ENCODE measurements around the gene SLC44A5. TPM values are rescaled to one million over a fixed set of nuclear protein-coding genes. Genes with fewer than 3 reads are reported as not detected.
"Not testable (repeated sequence)": the region's sequence is repeated elsewhere in the genome, so short reads cannot be mapped to it uniquely, and the experiment has no call there.

SLC44A5 gene
- total RNA-seq, 1 experiment from 2014 or later = 2.8 TPM

DNA sequence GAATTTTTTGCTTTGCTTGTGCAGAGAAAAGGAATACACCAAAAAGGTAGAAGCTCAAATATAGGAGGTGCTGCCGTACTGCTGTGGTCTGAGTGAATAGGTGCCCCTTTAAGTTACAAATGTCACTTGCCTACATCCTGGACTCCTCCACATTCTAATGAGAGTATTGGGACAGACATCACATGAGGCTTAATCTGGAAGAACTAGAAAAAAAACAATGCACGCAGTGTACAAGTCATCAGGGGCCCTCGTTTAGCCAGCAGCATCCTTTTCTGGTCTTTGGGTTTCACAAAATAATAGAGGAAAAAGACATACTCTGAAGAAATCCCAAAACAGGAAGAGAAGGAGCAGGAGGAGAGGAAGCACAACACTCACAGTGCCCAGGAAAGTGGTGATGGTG, 89.3 kb downstream of the SLC44A5 start:
- DNase-seq (ENCODE audit: low spot score) = no peak

DNA sequence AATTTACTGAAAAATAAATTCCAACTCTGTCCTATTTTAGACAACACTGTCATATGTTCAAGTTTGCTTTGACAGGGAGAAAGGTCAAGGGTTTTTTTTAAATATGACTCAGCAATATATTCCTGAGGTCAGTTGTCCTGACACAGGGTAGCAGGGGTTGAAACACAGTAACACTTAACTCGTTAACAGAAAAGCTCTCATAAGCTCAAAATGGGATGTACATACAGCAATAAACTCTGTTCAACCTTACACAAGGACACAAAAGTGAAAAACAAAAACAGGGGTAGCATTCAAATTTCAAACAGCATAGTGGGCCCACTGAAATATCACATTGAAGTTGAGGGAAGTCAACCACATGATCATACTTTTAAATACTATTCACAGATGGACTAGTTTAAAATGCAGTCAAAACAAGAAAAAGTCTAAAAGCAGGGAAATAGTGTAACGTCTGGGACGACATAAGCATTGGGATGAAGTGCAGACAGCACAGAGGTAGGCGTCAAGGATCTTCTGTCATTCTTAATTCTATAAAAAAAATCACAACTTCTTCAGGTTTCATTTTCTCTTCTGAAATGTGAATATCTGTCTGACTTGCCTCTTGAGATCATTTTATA, 89.9 kb downstream of the SLC44A5 start:
- no peak for DNase-seq (ENCODE audit: low spot score)

- no peak for DNase-seq (ENCODE audit: low spot score)
These were observed 91.1 kb downstream of the SLC44A5 start for GRCh38 chr1:75519651-75520427.

DNA sequence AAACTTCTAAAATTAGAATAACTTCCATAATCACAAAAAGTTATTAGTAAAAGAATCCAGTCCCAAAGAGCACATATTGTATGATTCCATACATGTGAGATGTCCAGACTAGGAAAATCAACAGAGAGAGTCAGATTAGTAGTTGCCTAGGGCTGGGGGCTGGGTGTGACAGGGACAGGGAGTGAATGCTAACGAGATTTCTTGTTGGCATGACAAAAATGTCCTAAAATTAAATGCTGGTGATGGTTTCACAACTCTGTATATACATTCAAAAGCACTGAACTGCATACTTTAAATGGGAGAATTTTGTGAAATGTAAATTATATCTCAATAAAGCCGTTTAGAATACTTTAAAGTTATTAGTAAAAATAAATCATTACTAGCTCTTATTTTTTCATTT, 92.2 kb downstream of the SLC44A5 start:
- DNase-seq (ENCODE audit: low spot score) = no peak

DNA sequence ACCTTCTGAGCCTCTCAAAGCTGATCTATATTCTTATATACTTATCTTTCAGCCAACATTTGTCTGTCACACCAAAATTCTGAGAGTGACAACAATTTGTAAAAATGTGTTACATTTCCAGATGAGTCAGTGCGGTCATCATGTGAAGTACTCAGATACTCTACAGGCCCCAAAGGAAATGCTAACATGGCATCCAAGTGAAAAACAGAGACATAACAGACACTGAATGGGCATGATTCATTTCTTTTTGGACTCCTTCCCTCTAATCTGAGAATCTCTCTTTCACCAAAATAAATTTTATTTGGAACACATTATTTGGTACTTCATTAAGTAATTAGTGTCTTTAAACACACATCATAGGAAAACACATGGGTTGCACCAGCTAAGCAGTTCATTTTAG, 96.6 kb downstream of the SLC44A5 start:
- DNase-seq (ENCODE audit: low spot score) = no peak

- DNase-seq (ENCODE audit: low spot score) = no peak
These were observed 103.9 kb downstream of the SLC44A5 start for GRCh38 chr1:75506976-75507375.

DNA sequence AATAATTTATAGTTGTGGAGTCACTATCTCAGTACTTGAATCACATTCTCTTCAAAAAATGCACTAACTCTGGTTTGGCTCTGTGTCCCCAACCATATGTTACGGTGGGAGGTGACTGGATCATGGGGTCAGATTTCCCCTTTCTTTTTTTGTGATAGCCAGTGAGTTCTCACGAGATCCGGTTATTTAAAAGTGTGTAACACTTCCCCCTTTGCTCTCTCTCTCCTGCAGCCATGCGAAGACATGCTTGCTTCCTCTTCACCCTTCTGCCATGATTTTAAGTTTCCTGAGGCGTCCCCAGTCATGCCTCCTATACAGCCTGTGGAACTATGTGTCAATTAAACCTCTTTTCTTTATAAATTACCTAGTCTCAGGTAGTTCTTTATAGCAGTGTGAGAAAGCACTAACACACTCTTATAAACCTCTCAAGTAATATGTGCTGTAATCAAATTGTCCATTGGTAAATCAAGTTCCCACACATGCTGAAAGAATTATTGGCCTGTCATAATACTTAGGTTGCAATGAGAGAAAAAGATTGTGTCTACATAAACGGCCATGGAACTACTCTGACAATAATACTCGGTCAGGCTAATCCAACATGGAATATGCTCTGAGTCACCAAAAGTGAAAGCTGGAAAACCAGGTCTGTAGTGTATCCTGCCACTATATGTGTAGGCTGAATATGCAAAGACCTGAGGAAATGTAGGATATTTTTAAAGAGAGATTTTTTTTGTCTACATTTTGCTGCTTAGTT, 107.5 kb downstream of the SLC44A5 start:
- DNase-seq (ENCODE audit: low spot score) = no peak

DNA sequence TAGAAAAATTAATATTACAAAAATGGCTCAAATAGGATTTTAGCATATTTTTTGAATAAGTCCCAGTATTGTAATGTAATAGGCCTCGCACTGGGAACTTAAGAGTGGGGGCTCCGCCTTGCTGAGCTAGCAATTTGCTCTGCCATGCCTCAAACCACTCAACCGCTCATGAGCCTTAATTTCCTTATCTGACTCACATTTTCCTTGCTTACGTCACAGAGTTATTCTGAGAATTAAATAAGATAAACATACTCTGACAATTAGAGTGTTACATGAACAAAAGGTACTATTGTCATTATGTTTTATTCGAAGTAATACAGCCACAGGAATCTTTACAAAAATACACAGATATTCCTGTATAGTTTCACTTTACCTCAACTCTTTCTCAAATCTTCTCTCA, 108.1 kb downstream of the SLC44A5 start:
- DNase-seq (ENCODE audit: low spot score) = no peak

- DNase-seq (ENCODE audit: low spot score) = no peak
These were observed 109.2 kb downstream of the SLC44A5 start for GRCh38 chr1:75501577-75502295.

DNA sequence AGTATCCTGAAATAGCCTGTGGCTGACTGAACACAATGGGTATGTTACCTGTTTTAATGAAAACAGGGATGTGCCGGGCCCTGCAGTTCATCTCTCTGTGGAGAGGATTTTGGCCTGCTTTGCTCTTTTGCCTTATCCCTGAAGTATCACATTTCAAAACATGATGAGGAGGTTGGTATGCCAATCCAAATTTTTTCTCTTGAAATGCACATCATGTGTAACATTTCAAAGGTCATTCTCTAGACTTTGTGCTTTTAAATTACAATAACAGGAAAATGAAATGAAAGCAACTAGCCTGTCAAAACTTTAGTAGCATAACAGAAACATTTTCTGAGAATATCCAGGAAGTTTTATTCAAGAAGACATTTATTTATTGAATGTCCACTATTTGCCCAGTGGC, 118.9 kb downstream of the SLC44A5 start:
- DNase-seq (ENCODE audit: low spot score) = no peak

GRCh38 chr1:75487399-75487798, 123.5 kb downstream of the SLC44A5 start:
- no peak for DNase-seq (ENCODE audit: low spot score)

GRCh38 chr1:75484789-75485188, 126.1 kb downstream of the SLC44A5 start:
- DNase-seq (ENCODE audit: low spot score) = no peak

- DNase-seq (ENCODE audit: low spot score) = no peak
These were observed 128.0 kb downstream of the SLC44A5 start for GRCh38 chr1:75482951-75483350.

DNA sequence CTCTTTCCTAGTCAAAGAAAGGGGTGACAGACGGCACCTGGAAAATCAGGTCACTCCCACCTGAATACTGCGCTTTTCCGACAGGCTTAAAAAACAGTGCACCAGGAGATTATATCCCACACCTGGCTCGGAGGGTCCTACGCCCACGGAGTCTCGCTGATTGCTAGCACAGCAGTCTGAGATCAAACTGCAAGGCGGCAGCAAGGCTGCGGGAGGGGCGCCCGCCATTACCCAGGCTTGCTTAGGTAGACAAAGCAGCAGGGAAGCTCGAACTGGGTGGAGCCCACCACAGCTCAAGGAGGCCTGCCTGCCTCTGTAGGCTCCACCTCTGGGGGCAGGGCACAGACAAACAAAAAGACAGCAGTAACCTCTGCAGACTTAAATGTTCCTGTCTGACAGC, 134.4 kb downstream of the SLC44A5 start:
- not testable (repeated sequence) for DNase-seq (ENCODE audit: low spot score)

- no peak for DNase-seq (ENCODE audit: low spot score)
These were observed 135.2 kb downstream of the SLC44A5 start for GRCh38 chr1:75475696-75476095.

GRCh38 chr1:75472971-75473603, 137.8 kb downstream of the SLC44A5 start:
- DNase-seq (ENCODE audit: low spot score) = no peak

DNA sequence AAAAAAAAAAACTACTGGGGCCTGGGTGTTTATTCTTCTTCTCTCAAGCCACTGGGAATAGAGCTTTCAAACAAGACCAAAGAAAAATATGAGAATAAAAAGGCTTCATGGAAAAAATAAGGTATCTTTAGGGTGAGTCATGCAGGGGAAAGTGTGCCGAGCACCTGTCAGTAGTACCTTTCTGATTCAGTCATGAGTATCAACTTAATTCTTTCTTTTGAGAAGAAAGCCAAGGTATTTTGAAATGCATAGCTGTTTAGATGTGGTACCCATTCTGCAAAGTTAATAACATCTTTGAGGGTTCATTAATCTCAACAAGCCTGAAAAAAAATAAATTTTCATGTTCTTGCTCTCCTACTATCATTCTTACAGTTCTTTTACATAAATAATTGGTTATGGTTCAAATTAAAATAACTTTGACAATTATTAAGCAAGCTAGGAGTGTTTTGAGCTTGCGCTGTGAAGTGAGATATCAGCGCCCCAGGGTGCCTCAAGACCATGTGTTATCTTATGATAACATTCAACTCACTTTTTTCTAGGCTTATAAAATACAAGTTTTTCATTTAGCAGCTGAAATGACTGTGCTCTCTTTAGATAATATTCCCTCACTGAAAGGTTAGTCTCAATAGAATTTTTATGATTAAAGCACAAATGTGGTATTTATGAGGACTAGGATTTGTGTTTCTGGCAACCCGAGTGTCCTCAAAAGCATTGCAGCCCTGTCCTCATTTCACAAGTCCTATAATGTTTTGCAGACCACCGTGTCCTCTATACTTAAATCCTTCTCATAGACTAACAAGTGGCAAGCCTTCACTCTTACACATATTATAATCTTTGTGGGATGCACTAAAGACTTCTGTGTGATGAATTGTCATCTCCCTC, 138.6 kb downstream of the SLC44A5 start:
- DNase-seq (ENCODE audit: low spot score) = no peak

GRCh38 chr1:75471252-75471651, 139.7 kb downstream of the SLC44A5 start:
- no peak for DNase-seq (ENCODE audit: low spot score)

DNA sequence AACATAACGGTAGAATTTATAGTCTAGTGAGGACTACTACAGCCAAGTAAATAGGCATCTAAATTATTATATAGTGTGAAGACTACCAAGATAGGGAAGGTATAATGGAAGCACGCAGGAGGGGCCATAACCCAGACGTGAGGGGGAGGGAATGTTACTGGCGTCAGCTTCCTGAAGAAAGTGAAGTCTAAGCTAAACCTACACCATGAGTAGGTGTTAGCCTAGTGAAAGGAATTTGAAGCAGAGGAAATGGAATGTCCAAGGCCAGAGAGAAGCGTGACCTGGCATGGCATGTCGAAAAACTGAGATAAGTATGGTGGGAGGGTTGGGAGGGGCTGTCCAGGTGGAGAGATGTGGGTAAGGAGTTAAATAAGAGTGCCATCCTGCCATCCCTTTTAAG, 140.5 kb downstream of the SLC44A5 start:
- DNase-seq (ENCODE audit: low spot score) = no peak

DNA sequence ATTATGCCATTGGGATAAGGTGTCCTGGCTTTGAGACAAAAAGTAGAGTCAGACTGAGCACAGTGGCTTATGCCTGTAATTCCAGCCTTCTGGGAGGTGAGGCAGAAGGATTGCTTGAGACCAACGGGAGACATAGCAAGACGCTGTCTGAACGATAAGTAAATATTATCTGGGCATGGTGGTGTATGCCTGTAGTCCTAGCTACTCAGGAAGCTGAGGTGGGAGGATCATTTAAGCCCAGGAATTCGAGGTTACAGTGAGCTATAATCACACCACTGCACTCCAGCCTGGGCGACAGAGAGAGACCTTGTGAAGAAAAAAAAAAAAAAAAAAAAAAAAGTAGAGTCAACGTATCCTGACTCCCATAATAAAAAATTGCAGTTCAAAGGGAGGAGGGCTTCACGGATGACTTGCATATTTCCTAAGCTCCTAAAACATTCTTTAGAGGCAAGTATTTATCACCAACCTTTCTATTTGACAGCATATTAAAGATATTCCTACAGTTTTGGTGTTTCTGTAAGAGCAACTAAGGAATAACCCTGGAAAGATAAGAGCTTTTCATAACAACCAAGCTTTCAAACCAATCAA, 141.2 kb downstream of the SLC44A5 start:
- no peak for DNase-seq (ENCODE audit: low spot score)

Measured in HT-29 (cell line).